Colonic mucosa (tissue), 4 donors: Measurements from ENCODE around the gene PARVG. TPM values are rescaled to one million over a fixed set of nuclear protein-coding genes. Genes with fewer than 3 reads are reported as not detected.

ENCODE experiments used
- DNase-seq: peaks from one replicate; pipeline ENCODE4 v3.0.0-alpha.2; 2020
- H3K27ac ChIP-seq: fragments of 200-600 bp; one replicate; pipeline ENCODE4 v1.8.0; 2021
- H3K27me3 ChIP-seq: fragments of 200-600 bp; one replicate; pipeline ENCODE4 v1.8.0; 2021
- H3K36me3 ChIP-seq: fragments of 200-600 bp; one replicate; pipeline ENCODE4 v1.8.0; 2021
- H3K4me1 ChIP-seq: fragments of 200-600 bp; one replicate; pipeline ENCODE4 v1.8.0; 2021; ENCODE audit warnings: mild to moderate bottlenecking
- H3K4me3 ChIP-seq: fragments of 200-600 bp; one replicate; pipeline ENCODE4 v1.8.0; 2021
- H3K9ac ChIP-seq, 2 donors: one replicate each; pipeline ENCODE4 v1.7.0; 2013; ENCODE audit warnings: control low read depth in 2 of 2, low read depth in 2 of 2, low read length in 2 of 2
- H3K9me3 ChIP-seq: fragments of 200-600 bp; one replicate; pipeline ENCODE4 v1.8.0; 2021
- CTCF ChIP-seq: fragments of 200-600 bp; IDR thresholded peaks from one replicate; pipeline ENCODE4 v1.8.0; 2022; ENCODE audit warnings: antibody characterized with exemption, mild to moderate bottlenecking
- intact Hi-C: fragments of 100-400 bp; cut with DNase I; formaldehyde crosslinking; loops from one replicate; pipeline ENCODE4 v1.14.1; 2022
- total RNA-seq, 2 donors: library from RNA; stranded (reverse); fragmentation: NEBNext Ultra II Directional in 1 of 2; extraction: Animal tissue kit (Norgen Biotek cat#: 25700) in 1 of 2; gene quantifications; one replicate each; pipeline ENCODE4 v1.2.1, GENCODE V29; 2021
- donor health status: healthy.
- donor health status: DM: no; HTN: no; CAD: no.
- donor health status: DM: no; HTN: no; CAD: no.

Gene PARVG
- total RNA-seq, 2 donors from 2014 or later, result 2.4 to 4.1 TPM

DNA sequence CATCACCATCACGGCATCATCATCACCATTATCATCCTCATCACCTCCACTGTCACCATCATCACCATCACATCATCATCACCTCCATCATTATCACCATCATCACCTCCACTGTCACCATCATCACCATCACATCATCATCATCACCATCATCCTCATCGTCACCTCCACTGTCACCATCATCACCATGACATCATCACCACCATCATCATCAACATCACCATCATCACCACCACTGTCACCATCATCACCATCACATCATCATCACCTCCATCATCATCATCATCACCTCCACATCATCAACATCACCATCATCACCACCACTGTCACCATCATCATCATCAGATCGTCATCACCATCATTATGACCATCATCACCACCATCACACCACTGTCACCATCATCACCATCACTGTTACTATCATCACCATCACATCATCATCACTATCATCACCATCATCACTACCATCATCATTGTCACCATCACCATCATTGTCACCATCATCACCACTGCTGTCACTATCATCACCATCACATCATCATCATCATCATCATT lies 32.8 kb downstream of the PARVG start:
- intact Hi-C loops, result no loop called here
- TF ChIP-seq CTCF, result no peak
- Histone ChIP-seq H3K36me3 (no peaks in the 10 kb centered on the region), H3K9me3 (no peaks in the 10 kb centered on the region), H3K27ac (no peak overlapping the region), H3K4me1 (no peaks in the 10 kb centered on the region), H3K9ac (no peak overlapping the region), H3K4me3 (no peak overlapping the region), H3K27me3 (no peaks in the 10 kb centered on the region)
- DNase-seq, result no peak

DNA sequence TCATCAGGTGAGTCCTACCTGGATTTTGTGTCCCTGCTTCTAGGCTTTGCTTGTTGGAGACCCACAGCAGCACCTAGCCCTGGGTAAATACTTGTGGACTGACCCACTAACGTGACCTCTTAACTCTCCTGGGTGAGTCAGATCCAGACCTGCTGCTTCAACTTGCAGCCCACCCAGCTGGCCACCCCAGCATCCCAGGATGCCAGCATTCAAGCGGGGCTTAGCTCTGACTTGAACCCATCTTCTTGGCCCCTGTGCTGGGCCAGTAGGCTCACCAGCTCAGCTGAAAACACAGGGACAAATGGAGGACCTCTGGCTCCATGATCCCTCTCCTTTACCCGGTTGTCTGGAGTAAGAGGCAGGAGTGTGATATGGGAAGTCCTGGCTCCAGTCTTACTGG lies 33.5 kb downstream of the PARVG start:
- Histone ChIP-seq H3K27ac (no peak overlapping the region), H3K4me3 (no peak overlapping the region), H3K9ac (no peak overlapping the region), H3K4me1 (no peaks in the 10 kb centered on the region), H3K9me3 (no peaks in the 10 kb centered on the region), H3K27me3 (no peaks in the 10 kb centered on the region), H3K36me3 (no peaks in the 10 kb centered on the region)
- intact Hi-C loops, result no loop called here
- no peak for TF ChIP-seq CTCF
- DNase-seq, result no peak

GRCh38 chr22:44214764-44215163 lies 34.0 kb downstream of the PARVG start:
- Histone ChIP-seq H3K27ac (no peak overlapping the region), H3K9me3 (no peaks in the 10 kb centered on the region), H3K4me1 (no peaks in the 10 kb centered on the region), H3K27me3 (no peaks in the 10 kb centered on the region), H3K4me3 (no peak overlapping the region), H3K9ac (no peak overlapping the region), H3K36me3 (no peaks in the 10 kb centered on the region)
- no peak for TF ChIP-seq CTCF
- no peak for DNase-seq
- intact Hi-C loops, result no loop called here

- no peak overlapping the region for H3K4me3 ChIP-seq
- H3K27me3 ChIP-seq, result no peaks in the 10 kb centered on the region
- intact Hi-C loops, result no loop called here
- H3K9me3 ChIP-seq, result no peaks in the 10 kb centered on the region
- no peaks in the 10 kb centered on the region for H3K4me1 ChIP-seq
- no peak for DNase-seq
- H3K27ac ChIP-seq, result no peak overlapping the region
- no peak for TF ChIP-seq CTCF
- H3K9ac ChIP-seq, result no peak overlapping the region
- no peaks in the 10 kb centered on the region for H3K36me3 ChIP-seq
Observed at GRCh38 chr22:44215287-44215686, 34.6 kb downstream of the PARVG start.

DNA sequence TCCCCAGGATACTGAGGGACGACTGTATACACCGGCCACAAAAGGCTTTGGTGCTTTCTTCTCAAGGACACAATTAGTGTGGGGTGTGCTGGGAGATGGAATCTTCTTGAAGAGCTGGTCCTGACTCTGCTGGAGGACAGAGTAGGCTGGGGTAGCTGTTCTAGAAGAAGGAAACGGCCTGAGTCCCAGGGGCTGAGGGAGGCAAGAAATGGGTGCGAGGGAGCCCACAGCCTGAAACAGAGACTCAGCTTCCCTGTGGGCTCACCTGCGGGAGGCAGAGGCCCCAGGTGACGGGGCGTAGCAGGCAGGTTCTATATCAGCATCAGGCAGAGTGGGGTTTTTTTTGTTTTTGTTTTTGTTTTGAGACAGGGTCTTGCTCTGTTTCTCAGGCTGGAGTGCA lies 36.6 kb downstream of the PARVG start:
- Histone ChIP-seq H3K4me1 (no peaks in the 10 kb centered on the region), H3K9me3 (no peaks in the 10 kb centered on the region), H3K27ac (no peak overlapping the region), H3K4me3 (no peak overlapping the region), H3K36me3 (no peaks in the 10 kb centered on the region), H3K27me3 (no peaks in the 10 kb centered on the region), H3K9ac (no peak overlapping the region)
- no peak for DNase-seq
- TF ChIP-seq CTCF, result no peak
- intact Hi-C loops, result no loop called here

- TF ChIP-seq CTCF, result no peak
- Histone ChIP-seq H3K4me3 (no peak overlapping the region), H3K9ac (no peak overlapping the region), H3K27ac (no peak overlapping the region), H3K9me3 (no peaks in the 10 kb centered on the region), H3K36me3 (no peaks in the 10 kb centered on the region), H3K4me1 (no peaks in the 10 kb centered on the region), H3K27me3 (no peaks in the 10 kb centered on the region)
- intact Hi-C loops, result no loop called here
- no peak for DNase-seq
Observed at GRCh38 chr22:44218071-44218470, 37.3 kb downstream of the PARVG start.
